HG02884 (cell line): Measurements from ENCODE around the gene ASTN2.

ENCODE experiments used
- ATAC-seq: cut with Tn5 transposase; IDR thresholded peaks from one replicate; pipeline ENCODE4 v1.9.1; 2021; ENCODE audit warnings: mild to moderate bottlenecking, moderate library complexity; ENCODE audit not compliant: unreplicated experiment

The ASTN2 gene

GRCh38 chr9:117306032-117306431 lies 108.8 kb downstream of the ASTN2 start:
- no peak for ATAC-seq

GRCh38 chr9:117305454-117305853 lies 109.4 kb downstream of the ASTN2 start:
- ATAC-seq: no peak

GRCh38 chr9:117304549-117304948 lies 110.3 kb downstream of the ASTN2 start:
- no peak for ATAC-seq

GRCh38 chr9:117303643-117304230 lies 111.1 kb downstream of the ASTN2 start:
- no peak for ATAC-seq

GRCh38 chr9:117302487-117302886 lies 112.4 kb downstream of the ASTN2 start:
- no peak for ATAC-seq

- ATAC-seq: no peak
Observed at GRCh38 chr9:117300371-117301110, 114.3 kb downstream of the ASTN2 start.

- no peak for ATAC-seq
Observed at GRCh38 chr9:117296453-117296852, 118.4 kb downstream of the ASTN2 start.

- ATAC-seq: no peak
Observed at GRCh38 chr9:117293206-117294114, 121.4 kb downstream of the ASTN2 start.

- ATAC-seq: no peak
Observed at GRCh38 chr9:117290856-117291622, 123.8 kb downstream of the ASTN2 start.

GRCh38 chr9:117290306-117290840 lies 124.5 kb downstream of the ASTN2 start:
- ATAC-seq: no peak

GRCh38 chr9:117286245-117286644 lies 128.6 kb downstream of the ASTN2 start:
- ATAC-seq: no peak

GRCh38 chr9:117284414-117284813 lies 130.4 kb downstream of the ASTN2 start:
- ATAC-seq: no peak

GRCh38 chr9:117282541-117282940 lies 132.3 kb downstream of the ASTN2 start:
- ATAC-seq: no peak

- ATAC-seq: no peak
Observed at GRCh38 chr9:117278471-117279035, 136.3 kb downstream of the ASTN2 start.

- no peak for ATAC-seq
Observed at GRCh38 chr9:117278020-117278419, 136.8 kb downstream of the ASTN2 start.

GRCh38 chr9:117276444-117276843 lies 138.4 kb downstream of the ASTN2 start:
- ATAC-seq: no peak

- no peak for ATAC-seq
Observed at GRCh38 chr9:117273612-117274011, 141.2 kb downstream of the ASTN2 start.

- ATAC-seq: no peak
Observed at GRCh38 chr9:117268847-117269446, 145.9 kb downstream of the ASTN2 start.

- no peak for ATAC-seq
Observed at GRCh38 chr9:117266855-117267497, 147.9 kb downstream of the ASTN2 start.
